Activated T-cell treated with anti-CD3 and anti-CD28 coated beads for 24 hours (primary cell): ENCODE measurements around the gene WDR88.
"Not testable (repeated sequence)": the region's sequence is repeated elsewhere in the genome, so short reads cannot be mapped to it uniquely, and the experiment has no call there.

Source experiments
- DNase-seq: peaks from one replicate; pipeline ENCODE4 v3.0.0-alpha.2; 2020; ENCODE audit warnings: low read depth

WDR88 gene

DNA sequence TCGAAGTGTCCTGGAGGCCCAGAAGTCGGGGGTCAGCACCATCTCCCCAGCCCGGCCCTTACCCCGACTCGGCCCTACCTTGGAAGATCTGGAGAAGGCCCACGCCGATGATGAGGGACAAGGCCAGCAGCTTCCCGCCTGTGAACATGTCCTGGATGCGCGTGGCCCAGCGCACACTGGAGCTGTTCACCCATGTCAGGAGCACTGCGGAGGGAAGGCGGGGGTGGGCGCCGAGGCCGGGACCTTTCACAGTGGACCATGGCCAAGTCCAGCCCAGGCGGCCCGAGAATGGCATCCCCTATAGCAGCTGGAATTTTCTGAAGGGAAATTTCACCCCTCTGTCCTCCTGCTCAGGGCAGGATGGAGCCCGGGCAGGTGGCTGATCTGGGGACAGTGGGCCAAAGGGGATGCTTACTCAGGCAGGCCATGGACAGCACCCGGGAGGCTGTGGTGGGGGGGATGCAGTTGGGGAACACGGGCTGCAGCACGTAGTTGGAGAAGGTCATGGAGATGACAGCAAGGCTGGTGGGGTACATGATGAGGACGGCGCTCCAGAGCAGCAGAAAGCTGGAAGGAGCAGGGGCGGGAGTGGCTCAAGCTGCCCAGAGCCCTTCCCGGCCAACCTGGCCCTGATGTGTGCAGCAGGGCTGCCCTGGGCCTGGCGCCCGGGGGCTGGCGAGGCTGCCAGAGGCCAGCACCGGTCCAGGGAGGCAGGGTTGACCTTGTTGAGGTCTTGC is 80.7 kb downstream of the WDR88 start:
- no peak for DNase-seq

GRCh38 chr19:33214596-33214995 is 82.7 kb downstream of the WDR88 start:
- no peak for DNase-seq

DNA sequence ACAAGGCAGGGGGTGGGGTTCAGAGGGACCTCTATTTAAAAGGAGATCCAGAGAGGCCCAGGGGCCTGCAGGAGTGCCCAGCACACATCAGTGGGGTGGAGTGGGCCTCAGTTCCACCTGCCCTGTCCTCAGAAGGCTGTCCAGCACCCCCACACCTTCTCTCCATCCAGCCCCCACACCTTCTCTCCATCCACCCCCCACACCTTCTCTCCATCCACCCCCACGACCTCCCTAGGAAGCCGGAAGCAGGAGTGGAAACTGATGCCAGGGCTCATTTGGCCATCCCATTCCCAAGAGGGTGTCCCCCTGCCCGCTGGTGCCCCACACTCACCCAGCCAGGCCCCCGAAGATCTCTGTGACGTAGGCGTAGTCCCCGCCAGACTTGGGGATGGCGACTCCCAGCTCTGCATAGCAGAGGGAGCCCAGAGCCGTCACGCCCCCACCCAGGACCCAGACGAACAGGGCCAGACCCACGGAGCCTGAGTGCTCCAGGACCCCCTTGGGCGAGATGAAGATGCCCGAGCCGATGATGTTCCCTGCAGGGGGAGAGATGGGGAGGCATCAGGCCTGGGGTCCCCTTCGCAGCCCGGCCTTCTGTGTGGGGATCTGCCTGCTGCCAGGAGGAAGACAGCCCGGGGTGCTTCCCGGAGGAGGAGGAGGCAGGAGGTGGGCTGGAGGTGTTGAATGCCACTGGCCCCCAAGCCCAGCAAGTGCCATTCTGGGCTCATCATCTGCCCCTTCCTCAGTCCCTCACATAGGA is 83.7 kb downstream of the WDR88 start:
- no peak for DNase-seq

- no peak for DNase-seq
These were observed 84.4 kb downstream of the WDR88 start for GRCh38 chr19:33216198-33216830.

DNA sequence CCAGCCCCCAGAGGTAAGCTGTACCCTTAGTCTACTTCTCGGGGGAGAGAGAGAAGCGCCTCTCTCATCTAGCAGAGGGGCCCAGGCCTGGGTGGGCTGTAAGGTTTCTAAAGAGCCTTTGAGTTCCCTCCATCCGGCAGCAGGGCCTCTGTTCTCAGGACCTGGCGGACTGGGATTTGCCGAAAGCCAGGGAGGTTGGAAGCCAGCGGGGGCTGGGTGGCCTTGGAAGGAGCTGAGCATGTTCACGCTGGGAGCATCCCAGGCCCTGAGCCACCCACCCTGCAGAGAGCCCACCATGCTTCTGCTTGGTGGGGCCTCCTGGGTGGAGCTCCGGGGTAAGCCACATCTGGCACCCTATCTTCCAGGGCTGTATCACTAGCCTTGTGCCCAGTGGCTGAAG is 86.0 kb downstream of the WDR88 start:
- DNase-seq = no peak

DNA sequence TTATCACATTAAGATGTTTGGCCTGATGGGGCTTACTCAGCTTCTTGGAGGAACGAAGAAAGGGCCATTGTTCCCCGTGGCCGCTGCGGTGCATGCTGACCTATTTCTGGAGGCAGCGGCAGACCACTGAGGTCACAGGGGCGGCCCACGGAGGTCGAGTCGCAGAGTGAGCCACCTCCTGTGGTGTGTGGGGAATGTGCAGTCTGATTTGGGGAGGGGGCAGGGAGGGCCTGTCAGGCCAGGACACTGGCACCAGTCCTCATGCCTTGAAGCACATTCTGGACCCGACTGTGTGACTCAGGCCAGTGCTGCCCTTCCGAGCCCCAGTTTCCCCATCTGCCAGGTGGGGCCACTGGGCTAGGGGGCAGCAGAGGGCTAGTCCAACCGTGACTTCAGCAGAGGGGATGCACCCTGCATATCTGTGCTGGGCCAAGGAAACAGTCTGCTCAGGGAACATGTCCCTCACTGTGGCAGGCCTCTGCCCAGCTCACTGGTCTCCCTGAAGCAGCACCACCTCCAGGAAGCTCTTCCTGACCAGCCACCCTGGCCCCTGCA is 87.4 kb downstream of the WDR88 start:
- no peak for DNase-seq

- no peak for DNase-seq
These were observed 88.2 kb downstream of the WDR88 start for GRCh38 chr19:33220115-33220514.

GRCh38 chr19:33220735-33221134 is 88.8 kb downstream of the WDR88 start:
- DNase-seq = no peak

DNA sequence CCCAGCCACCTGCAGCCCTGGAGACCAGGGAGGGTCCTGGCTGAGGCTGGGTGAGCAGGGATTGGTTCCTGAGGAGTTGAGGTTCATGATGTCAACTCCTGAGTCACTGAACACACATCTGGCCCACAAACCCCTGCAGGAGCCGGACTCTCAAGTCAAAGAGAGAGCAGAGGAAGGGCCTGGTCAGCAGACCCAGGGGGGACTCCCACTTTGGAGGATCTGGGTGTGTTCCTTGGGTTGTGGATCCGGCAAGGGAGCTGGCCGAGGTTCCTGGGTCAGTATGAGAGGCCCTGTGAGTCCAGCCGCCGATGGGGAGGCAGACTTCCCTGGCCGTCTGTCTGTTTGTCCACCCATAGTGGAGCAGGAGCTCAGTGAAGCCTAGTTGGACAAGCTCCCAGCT is 89.7 kb downstream of the WDR88 start:
- DNase-seq = no peak

DNA sequence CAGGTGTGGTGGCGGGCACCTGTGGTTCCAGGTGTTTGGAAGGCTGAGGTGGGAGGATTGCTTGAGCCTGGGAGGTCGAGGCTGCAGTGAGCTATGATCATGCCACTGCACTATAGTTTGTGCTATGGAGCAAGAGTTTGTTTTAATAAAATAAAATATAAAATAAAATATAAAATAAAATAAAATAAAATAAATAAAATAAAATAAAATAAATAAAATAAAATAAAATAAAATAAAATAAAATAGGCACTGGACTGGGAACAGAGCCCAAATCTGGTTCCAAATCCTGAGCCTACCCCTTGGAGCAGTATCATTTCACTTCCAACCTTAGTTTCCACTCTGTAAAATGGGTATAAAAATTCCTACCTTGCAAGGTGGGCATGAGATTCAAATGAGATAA is 90.3 kb downstream of the WDR88 start:
- not testable (repeated sequence) for DNase-seq

- DNase-seq = no peak
These were observed 93.0 kb downstream of the WDR88 start for GRCh38 chr19:33224694-33225457.
